Adrenal gland (tissue), 5 donors: ENCODE data around the gene PLEKHN1.

Source experiments
- POLR2A ChIP-seq, 2 donors: fragments of 450-650 bp; IDR thresholded peaks; one replicate each; pipeline ENCODE4 v1.6.1; 2017; ENCODE audit warnings: antibody characterized with exemption in 2 of 2, mild to moderate bottlenecking in 2 of 2, moderate library complexity in 1 of 2
- TF ChIP-seq, protein P1 (sequence below), 6 experiments: fragments of 450-650 bp in 4 of 6; fragments of 200-600 bp in 2 of 6; sonication (generic) in 1 of 6; IDR thresholded peaks; 1 replicate in 5 of 6; 2 replicates in 1 of 6; pipeline versions ENCODE4 v1.5.1 to v1.8.0; 2016 to 2021; ENCODE audit warnings: antibody characterized with exemption in 6 of 6, mild to moderate bottlenecking in 2 of 6, moderate library complexity in 1 of 6
- donor health status: DM: no; HTN: no; CAD: no.

DNA sequence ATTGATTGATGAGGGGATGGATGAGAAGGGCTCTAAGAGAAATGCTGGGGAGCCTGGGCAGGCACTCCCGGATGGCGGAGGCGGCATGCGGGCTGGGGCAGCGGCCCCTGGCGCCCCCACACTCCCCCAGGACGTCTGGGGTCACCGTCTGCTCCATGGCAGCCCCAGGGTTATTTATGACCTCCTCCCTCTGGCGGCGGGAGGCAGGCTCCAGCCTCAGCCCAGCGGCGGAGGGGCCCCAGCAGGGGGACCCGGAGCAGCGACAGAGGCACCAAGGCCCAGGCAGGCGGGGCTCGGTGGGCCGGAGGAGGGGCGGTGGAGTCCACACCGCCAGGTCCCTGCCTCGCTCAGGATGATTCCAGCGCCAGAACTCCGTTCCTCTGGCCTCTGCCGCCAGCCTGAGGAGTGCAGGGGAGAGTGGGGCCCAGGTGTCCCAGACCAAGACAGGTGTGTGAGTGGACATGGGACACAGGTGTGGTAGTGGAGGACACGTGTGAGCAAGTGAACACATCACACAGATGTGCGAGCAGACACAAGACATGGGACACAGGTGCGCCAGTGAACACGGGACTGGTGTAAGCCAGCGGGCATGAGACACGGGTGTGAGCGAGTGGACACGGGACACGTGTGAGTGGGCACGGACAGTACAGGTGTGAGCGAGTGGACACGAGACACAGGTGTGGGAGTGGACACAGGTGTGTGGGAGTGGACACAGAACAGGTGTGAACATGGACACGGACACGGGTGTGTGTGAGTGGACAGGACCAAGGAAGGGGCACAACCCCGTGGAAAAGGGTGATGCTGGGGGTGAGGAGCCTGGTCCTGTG, 45.1 kb upstream of the PLEKHN1 start:
- TF ChIP-seq, protein P1, sequence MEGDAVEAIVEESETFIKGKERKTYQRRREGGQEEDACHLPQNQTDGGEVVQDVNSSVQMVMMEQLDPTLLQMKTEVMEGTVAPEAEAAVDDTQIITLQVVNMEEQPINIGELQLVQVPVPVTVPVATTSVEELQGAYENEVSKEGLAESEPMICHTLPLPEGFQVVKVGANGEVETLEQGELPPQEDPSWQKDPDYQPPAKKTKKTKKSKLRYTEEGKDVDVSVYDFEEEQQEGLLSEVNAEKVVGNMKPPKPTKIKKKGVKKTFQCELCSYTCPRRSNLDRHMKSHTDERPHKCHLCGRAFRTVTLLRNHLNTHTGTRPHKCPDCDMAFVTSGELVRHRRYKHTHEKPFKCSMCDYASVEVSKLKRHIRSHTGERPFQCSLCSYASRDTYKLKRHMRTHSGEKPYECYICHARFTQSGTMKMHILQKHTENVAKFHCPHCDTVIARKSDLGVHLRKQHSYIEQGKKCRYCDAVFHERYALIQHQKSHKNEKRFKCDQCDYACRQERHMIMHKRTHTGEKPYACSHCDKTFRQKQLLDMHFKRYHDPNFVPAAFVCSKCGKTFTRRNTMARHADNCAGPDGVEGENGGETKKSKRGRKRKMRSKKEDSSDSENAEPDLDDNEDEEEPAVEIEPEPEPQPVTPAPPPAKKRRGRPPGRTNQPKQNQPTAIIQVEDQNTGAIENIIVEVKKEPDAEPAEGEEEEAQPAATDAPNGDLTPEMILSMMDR (IDR thresholded peaks at IDR 0.05): peak; percentile 22 to 61 (median 46)
- no peak for TF ChIP-seq POLR2A (IDR thresholded peaks at IDR 0.05)
